ENCODE data around the gene RUVBL2.

RUVBL2 gene

DNA sequence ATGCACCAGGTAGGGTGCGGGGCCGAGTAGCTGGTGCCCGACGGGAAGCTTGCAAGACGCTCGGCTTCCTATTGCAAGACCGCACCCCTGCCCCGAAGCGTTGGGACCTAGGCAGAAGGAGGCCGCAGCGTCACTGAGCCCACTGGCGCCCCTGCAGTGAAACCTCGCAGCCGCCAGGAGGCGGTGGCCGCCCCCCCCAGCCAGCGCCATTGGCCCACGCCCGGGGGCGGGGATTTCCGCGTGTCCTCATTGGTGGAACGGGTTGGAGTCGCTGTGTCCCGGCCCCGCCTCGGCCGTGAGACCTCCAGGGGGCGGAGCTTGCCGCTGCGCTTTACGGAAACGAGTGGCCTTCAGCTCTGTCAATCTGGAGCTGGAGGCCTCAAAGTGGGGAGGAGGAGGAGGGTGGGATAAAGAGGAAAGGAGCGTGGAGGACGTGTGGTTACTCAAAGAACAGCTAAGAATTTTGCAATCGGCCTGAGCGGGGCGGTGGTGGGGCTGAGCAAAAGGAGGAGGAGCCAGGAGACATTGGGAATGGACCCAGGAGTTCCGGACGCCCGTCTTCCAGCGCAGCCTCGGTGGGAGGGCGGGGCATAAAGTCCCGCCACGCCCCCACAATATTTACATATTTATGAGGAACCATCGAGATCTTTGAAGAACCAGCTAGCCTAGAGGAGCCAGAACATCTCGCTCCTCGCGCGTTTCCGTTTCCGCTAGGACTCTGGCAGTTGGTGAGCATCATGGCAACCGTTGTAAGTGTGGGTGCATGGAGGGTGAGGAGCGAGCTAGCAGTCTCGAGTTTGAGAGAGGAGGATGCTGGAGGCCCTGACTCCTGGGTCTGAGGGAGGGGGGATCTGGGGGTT lies at the start of gene RUVBL2, which contains the start of gene GYS1:
RUVBL2 (plus strand) TSS at position 713 of the 860 bp plus-strand sequence; CDS start at position 738, 25 bp downstream.
GYS1 (minus strand) TSS at position 135 of the 860 bp plus-strand sequence. CDS start 197 bp downstream, outside the sequence.
- DNase-seq = peak; percentile 100

- no peak for DNase-seq
Observed at GRCh38 chr19:48945415-48945814, 48.3 kb upstream of the RUVBL2 start.

DNA sequence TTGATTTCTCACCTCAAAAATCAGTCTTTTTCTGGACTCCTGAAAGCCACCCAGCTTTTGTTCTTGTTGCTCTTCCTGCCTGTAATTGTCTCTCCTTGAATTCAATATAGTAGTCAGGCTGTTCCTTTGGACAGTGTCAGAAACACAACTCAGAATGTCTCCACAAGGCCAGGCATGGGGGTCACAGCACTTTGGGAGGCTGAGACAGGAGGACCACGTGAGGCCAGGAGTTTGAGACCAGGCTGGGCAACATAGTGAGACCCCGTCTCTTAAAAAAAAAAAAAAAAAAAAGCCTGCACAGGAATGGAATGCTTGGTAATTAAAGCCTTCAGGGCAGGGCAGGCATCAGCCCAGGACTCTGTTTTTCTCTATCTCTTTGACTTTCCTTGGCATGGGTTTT lies 47.9 kb upstream of the RUVBL2 start:
- no peak for DNase-seq

DNA sequence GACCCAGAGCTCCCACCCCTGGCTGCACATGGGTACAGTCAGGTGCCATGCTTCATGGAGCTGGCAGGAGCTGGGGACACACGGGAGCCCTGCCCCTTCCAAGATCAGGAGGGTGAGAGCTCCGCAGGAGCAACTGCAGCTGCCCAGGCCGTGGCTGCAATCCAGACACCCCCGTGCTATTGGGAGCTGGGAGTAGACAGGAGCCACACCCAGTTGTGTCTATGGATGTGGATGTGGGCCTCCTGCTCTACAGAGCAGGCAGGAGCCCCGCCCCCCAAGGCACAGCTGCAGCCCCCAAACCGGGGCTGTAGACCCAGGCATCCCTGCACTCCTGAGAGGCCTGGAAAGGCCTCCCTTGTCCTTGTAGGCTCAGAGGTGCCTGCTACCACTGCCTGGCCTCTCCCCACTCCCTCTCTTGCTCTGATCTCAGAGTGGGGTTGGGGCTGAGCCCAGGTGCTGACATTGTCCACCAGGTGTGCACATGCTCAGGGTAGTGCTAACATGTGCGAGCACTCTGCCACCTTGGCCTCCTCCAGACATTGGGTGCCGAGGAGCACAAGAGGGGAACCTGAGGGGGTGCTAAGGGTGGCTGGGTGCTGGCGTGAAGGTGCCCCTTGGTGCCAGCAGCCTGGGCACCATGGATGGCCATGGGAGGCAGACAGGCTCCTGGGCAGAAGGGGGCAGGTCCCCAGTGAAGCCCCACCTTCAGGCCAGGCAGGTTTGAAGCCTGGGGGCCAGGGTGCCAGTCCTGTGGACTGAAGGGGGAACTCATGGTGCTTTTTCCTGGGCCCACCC lies 47.0 kb upstream of the RUVBL2 start:
- DNase-seq = no peak

DNA sequence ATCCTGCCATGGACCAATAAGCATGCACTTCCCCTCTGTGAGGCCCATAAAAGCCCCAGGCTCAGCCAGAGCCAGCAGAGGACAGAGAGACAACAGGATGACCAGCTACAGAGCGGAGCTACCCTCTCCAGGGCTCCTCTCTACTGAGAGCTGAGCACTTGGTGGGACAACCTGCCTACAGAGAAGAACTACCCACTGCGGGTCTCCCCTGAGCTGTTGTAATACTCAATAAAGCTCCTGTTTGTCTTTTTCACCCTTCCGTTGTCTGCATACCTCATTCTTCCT lies 46.5 kb upstream of the RUVBL2 start:
- no peak for DNase-seq

DNA sequence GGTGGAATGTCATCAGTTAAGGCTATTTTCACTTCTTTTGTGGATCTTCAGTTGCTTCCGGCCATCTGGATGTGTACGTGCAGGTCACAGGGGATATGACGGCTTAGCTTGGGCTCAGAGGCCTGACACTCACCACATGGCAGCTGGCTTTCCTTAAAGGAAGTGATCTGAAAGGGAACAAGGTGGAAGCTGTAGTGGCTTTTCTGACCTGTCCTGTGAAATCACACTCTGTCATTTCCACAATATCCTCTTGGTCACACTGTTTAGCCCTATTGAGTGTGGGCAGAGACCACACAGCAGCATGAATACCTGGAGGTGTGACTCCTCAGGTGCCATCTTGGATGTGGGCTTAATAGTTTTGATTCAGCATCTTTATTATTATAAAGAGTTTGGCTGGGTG lies 43.5 kb upstream of the RUVBL2 start:
- no peak for DNase-seq

GRCh38 chr19:48950830-48951519 lies 42.7 kb upstream of the RUVBL2 start:
- no peak for DNase-seq

DNA sequence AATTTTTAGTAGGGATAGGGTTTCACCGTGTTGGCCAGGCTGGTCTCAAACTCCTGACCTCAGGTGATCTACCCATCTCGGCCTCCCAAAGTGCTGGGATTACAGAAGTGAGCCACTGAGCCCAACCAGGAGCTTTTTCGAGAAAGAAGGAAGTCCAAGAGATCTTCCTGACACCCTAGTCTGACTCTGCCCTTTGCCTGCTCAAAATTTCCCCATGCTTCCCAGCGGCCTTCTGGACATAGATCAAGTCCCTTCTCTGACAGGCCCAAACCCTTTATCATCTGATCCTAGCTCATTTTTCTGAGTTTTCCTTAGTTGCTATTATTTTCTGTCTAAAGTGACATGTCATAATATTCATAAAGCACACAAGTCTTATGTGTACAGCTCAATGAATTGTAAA lies 40.5 kb upstream of the RUVBL2 start:
- DNase-seq = no peak

DNA sequence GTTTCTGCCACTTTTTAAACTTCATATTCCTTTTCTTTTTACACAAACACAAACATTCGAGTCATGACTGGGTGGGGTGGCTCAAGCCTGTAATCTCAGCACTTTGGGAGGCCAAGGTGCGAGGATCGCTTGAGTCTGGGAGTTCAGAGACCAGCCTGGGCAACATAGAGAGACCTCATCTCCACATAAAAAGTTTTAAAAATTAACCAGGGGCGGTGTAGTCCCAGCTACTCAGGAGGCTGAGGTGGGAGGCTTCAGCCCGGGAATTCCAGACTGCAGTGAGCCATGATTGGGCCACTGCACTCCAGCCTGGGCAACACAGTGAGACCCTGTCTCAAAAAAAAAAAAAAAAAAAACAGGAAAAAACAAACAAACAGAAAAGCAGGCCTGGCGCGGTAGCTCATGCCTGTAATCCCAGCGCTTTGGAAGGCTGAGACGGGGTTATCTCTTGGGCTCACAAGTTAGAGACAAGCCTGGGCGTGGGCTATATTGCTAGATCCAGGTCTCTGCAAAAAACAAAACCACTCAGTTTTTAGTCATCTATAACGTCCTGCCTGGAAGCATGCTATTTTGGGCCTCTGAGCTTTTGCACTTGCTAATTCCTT lies 39.6 kb upstream of the RUVBL2 start:
- no peak for DNase-seq

- DNase-seq = peak; percentile 86
Observed at GRCh38 chr19:48954595-48955307, 38.9 kb upstream of the RUVBL2 start, which contains the start of gene BAX. TSS of gene BAX (plus strand) at chr19:48954875. CDS start at chr19:48954929, 54 bp downstream.

DNA sequence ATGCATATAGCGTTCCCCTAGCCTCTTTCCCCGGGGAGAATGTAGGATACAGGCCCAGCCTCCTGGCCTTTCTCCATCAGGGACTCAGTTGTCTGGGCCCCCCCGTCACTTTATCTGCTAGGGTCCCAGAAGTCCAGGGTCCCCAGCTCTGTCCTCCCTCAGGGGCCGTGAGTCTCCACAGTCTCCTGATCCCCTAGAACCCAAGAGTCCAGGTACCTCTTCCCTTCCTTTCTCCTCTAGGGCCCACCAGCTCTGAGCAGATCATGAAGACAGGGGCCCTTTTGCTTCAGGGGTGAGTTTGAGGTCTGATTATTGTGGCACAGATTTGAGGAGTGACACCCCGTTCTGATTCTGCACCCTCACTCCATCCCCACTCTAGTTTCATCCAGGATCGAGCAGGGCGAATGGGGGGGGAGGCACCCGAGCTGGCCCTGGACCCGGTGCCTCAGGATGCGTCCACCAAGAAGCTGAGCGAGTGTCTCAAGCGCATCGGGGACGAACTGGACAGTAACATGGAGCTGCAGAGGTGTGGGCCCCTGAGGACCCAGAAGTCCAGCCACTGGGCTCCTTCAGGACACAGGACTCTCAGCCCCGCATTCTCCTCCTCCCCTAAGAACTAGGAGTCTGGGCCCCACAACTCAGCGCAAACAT lies 38.3 kb upstream of the RUVBL2 start:
- no peak for DNase-seq

GRCh38 chr19:48958006-48958405 lies 35.7 kb upstream of the RUVBL2 start:
- no peak for DNase-seq

DNA sequence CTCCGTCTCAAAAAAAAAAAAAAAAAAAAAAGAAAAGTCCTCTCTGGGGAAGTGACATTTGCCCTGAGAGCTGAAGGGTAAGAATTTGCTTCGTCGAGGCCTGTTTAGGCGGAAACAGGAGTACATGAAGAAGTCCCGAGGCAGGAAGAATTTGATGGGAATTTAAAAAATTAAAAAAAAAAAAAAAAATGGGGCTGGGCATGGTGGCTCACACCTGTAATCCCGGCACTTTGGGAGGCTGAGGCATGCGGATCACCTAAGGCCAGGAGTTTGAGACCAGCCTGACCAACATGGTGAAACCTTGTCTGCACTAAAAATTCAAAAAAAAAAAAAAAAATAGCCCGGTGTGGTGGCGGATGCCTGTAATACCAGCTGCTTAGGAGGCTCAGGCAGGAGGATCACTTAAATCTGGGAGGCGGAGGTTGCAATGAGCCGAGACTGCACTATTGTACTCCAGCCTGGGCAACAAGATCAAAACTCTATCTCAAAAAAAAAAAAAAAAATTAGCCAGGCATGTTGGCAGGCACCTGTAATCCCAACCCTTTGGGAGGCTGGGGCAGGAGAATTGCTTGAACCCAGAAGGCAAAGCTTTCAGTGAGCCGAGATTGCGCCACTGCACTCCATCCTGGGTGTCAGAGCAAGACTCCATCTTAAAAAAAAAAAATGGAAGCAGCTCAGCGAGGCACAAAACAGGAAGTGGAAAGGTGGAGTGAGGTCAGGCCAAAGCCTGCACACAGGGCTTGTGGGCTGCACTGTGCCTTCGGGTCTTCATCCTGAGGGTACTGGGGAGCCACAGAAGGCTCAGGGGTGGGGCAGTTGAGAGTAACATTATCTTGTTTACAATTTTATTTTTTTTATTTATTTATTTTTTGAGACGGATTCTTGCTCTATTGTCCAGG lies 34.1 kb upstream of the RUVBL2 start:
- DNase-seq = no peak

- no peak for DNase-seq
Observed at GRCh38 chr19:48961051-48961649, 32.5 kb upstream of the RUVBL2 start.

- no peak for DNase-seq
Observed at GRCh38 chr19:48961673-48962028, 32.0 kb upstream of the RUVBL2 start.

DNA sequence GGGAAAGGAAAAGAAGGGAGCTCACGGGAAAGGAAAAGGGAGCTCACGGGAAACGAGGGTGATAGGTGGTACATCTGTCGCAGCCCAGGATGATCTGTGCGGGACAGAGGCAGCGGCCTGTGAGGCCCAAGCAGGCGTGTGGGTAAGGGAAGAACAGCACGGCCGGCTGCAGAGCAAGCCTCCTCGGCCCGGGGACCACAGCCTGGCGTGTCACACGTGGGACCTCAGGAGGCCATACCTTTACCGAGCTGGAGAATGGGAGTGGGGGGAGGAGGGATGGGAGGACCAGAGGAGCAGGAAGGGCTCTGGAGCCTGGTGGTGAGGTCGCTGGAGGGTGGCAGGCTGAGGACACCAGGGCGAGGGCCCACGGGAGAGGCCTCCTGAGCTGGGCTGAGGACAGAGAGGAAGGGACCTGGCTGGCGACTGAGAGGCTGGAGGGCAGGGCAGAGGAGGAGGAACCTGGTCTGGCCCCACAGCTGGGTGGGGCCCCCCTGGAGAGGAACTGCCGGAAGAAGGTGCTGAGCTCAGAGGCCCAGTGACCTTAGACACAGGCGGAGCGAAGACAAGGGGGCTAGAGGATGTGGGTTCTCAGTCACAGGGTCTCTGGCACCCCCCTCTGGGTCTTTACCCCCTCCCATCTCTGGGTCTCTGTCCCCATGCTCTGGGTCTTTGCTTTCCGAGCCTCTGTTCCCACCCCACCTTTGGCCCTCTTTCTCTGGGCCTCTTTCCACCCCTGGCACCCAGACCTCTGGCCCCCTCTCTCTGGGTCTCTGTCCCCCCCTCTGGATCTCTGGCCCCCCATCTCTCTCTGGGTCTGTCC lies 31.4 kb upstream of the RUVBL2 start:
- DNase-seq = peak; percentile 74

DNA sequence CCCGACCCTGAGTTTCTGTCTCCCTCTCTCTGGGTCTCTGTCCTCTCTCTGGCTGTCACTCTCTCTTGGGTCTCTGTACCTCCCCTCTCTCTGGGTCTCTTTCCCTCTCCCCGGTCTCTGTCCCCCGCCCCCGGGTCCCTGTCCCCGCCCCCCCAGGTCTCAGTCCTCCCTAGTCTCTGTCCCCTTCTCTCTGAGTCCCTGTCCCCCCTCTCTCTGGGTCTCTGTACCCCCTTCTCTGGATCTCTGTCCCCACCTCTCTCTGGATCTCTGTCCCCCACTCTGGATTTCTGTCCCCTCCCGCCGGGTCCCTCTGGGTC lies 30.9 kb upstream of the RUVBL2 start:
- DNase-seq = no peak

GRCh38 chr19:48963371-48964204 lies 30.1 kb upstream of the RUVBL2 start:
- peak; percentile 61 for DNase-seq
